Keratinocyte (primary cell): ENCODE results near the gene CSK.

Experiments used
- CTCF ChIP-seq, 3 experiments: IDR thresholded peaks in 1 of 3; conservative IDR thresholded peaks in 1 of 3; optimal IDR thresholded peaks in 1 of 3; 2 replicates in 2 of 3; 3 replicates in 1 of 3; pipeline versions ENCODE3 to v1.5.1; 2011; ENCODE audit warnings: low read length in 3 of 3, mild to moderate bottlenecking in 3 of 3, moderate library complexity in 2 of 3, control low read depth in 1 of 3, inconsistent platforms in 1 of 3; ENCODE audit not compliant: insufficient read depth in 2 of 3; ENCODE audit errors: extremely low read depth in 1 of 3
- EZH2 ChIP-seq: IDR thresholded peaks from one replicate; pipeline ENCODE4 v1.6.1; 2012; ENCODE audit warnings: inconsistent platforms, mild to moderate bottlenecking, low read length, moderate library complexity

DNA sequence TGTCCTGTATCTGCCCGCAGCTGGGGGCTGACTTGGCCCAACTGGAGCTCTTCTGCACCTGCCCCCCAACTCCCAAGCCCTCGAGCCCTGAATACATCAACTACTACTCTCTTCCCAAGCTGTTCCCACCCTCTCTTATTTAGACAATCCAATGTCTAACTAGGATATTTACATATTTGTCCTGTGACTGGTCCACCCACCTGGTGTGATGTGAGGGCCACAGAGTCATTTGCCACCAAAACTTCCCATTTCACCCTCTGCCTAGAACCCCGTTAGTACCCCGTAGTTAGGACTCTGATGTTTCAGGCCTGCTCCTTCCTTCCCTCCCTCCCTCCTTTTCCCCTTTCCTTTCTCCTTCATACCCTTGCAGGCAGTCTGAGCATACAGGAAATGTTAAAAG lies 50.9 kb downstream of the CSK start:
- TF ChIP-seq CTCF (optimal IDR thresholded peaks at IDR 0.05 in 1 of 3, IDR thresholded peaks at IDR 0.05 in 1 of 3, conservative IDR thresholded peaks at IDR 0.05 in 1 of 3; ENCODE audit: extremely low read depth in 1 of 3, insufficient read depth in 2 of 3, low read length in 3 of 3) = no peak
- TF ChIP-seq EZH2 = no peak
